CD4-positive, alpha-beta T cell treated with Interleukin-17A for 1 hour (primary cell): Measurements from ENCODE around the gene TXNDC11.
A peak's percentile ranks its signal among the peaks of the same experiment; 100 is the strongest.

Experiments
- DNase-seq: peaks from one replicate; pipeline ENCODE4 v3.0.0-alpha.2; 2020

TXNDC11 gene

DNA sequence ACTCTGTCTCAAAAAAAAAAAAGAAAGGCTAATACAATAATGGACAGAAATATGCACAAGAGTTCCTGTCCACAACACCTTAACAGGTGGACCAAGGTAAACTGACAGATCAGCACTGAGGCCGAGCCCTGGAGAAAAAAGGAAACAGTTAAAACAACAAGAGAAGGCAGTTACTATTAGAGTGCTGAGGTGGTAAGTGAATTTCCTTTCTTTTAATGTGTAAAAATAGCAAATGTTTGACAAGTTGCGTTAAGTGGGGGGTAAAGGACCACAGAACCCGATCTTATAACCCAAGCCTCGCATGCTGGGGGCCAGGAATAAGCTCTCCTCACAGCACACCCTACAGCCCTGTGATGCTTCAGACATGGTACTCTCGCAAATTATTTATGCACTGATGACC, 24.8 kb downstream of the TXNDC11 start:
- DNase-seq, result no peak

DNA sequence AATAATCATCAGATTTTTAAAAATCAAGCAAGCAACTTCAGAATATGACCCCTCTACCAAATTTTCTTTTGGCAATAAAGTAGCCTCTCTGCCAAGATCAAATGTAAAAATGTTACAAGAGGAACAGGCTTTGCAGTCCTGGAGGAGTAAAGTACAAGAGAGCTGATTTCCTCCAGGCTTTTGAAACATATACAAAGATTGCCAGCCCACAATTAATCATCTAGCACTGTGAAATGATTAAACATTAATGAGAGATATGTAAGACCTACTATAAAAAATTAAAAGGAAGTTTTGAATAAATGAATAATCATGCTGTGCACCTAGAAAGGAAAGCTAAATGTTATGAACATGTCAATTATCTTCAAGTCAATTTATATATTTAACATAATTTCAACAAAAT, 26.3 kb downstream of the TXNDC11 start:
- no peak for DNase-seq

DNA sequence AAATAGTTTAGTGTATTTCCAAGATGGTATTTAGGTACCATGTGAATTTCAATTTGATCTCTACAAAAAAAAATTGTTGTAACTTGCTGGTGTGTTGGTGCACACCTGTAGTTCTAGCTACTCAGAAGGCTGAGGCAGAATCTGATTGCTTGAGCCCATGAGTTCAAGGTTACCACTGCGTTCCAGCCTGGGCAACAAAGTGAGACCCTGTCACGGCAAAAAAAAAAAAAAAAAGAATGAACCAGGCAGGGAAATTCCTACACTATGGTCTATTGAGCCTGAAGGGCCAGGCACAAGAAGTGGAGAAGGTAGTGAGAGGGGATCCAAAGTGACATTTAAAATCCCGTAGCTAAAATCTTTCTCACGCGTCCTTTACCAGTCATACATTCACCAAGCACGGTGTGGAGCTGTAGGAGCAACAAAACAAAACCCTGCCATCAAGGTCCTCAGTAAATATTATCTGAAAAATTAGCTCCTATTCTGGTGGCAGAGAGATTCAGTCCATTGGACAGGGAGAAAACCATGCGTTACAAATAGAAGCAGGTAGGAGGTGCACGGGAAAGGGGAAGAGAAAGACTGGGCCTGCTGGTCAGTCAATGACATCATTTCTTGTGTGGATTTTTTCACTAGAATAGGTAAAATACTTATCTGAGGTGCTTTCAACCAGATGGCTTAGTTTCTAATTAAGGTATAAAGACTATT, 27.3 kb downstream of the TXNDC11 start:
- DNase-seq, result no peak

DNA sequence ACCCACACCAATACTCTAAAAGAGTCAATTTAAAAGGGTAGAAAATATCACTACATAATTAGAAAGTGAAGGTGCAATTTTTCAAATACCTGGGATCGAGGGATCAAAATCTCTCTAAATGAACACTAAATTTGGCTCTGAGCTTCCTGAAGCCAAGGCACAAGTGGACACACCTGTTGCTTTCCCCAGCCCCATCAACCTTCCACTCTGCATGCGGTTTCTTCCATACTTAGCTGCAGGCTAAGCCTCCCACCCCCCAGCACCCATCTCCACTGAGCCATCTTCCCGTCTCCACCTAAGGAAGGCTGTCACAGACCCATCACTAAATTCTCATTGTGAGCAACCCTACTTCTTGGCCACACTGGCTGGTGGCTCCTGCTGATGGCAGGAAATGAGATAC, 30.5 kb downstream of the TXNDC11 start:
- no peak for DNase-seq

DNA sequence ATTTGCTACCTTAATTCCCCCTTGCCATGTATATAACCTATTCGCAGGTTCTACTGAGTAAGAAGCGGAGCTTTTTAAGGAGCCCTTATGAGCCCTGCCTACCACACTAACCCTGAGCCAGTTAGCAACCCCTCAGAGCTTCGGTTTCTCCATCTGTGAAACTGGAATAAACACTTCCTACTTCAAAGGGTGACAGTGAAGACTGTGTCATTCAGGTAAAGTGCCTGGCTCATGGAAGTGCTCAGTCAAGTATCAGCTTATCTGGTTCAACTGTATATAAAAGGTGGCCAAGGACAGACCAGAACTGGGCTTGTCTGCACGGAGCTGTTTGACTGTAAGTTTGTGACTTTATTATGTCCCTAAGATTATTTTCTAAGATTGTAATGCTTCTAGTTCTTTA, 31.0 kb downstream of the TXNDC11 start:
- DNase-seq, result no peak

DNA sequence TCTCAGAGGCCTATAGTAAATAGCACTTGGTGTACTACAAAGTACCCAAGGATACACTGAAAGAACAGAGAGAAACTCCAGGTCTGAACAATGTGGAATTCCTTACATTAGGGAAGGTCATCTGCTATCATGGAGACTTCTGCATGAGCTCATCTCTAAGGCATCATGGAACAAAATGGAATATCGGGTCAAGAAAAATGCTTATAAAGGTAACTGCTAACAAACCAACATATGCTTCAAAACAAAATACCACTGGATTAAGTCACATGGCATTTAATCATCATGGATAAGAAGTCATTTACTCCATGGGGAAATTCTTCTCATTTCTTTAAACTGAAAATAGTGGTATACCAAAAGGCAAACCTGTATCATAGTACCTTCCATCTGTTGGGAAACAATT, 34.2 kb downstream of the TXNDC11 start:
- no peak for DNase-seq

DNA sequence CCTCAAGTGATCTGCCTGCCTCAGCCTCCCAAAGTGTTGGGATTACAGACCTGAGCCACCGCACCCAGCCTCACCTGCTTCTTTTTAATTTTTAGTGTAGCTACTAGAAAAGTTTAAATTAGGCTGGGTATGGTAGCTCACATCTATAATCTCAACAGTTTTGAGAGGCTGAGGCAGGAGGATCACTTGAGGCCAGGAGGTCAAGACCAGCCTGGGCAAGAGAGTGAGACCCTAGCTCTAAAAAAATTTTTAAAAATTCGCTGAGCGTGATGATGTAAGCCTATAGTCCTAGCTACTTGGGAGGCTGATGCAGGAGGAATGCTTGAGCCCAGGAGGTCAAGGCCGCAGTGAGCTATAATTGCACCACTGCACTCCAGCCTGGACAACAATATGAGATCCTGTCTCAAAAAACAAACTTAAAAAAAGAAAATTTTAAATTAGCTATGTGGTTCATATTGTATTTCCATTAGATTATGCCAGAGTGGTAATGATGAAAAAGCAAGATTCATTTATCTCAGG, 34.9 kb downstream of the TXNDC11 start:
- no peak for DNase-seq

DNA sequence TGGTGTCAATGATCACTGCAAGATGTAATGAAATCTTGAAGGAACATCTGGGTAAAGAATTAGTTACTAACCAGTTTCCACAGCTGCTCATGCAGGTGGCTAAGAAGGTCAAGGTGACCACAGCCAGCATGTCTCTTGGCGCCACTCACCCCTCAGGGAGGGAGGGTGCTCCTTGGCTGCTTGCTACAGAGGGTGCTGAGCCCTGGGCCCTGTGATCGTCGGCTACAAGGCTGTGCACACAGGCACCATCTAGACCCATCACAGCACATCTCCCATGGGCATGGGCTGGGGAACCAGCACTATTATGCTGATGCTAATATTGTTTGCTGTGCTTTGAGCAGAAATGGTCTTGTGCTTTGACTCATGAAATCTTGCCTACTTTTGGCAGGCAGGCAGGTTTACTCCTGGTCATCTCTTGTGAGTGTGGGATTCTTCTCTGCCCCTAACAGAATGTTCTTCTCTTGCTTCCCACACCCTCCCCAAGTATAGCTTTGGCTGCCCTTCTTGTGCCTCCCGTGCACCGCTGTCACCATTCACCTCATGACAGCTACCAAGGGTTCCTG, 36.4 kb downstream of the TXNDC11 start:
- no peak for DNase-seq

DNA sequence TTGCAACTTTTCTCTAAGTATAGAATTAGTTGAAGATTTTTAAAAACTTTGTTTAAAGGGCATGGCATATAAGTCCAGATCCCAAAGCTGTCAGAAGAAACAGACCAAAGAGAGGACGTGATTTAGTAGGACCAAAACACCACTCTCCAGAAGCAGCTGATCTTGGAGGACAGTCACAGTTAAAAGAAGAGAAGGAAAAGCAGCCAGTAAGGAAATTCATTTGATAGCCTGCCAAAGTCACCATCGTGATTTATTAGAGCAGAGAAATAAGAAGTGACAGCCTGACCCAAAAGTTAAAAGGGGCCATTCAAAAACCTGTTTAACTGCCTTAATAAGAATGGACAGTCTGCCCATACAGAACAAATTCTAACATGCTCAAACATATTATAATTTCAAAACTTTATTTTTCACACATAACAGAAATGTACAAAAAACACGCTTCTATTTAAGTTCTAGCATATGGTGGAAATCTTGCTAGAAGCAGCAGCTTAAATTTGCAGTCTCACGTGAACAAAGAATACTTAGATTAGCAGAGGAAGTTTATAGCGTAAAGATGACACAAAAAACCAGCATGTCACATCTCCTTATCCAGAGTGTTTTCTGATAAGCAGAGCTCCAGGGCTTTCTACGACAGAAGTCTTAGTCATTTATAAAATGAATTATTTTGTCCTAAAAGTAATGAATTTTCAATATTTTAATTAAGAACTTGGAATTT, 37.2 kb downstream of the TXNDC11 start:
- DNase-seq, result no peak

DNA sequence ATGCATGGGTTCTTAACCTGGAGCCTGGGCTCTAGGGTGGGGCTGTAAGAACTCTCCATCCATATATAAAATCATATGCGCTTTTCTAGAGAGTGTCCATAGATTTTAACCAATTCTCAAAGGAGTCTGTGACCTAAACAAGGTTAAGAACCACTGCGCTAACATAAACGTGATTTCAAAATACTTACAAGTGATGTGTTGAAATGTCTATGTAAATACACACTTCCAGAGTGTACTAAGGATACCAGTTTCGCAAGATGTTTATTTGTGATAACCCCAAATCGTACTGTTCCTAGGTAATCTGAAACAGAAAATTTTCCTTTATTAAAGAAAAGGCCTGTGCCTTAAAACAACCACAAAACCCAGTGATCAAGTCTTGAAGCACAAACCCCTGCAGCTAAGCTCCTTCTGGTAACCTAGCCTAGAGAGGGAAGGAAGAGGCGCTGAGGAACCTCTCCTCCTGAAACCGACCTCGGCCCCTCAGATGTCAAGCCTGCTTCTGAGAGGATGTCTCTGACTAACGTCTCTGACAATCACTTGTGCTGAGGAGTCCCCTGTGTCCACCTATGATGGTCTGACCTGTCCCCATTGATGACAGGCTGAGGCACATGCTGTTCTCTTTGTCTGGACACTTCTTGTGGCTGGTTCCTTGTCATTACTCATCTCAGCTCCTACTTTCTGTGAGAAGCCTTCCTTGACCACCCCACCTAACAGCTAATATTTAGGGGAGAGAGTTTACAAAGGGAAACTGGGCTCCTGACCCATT, 42.2 kb downstream of the TXNDC11 start:
- DNase-seq, result no peak

DNA sequence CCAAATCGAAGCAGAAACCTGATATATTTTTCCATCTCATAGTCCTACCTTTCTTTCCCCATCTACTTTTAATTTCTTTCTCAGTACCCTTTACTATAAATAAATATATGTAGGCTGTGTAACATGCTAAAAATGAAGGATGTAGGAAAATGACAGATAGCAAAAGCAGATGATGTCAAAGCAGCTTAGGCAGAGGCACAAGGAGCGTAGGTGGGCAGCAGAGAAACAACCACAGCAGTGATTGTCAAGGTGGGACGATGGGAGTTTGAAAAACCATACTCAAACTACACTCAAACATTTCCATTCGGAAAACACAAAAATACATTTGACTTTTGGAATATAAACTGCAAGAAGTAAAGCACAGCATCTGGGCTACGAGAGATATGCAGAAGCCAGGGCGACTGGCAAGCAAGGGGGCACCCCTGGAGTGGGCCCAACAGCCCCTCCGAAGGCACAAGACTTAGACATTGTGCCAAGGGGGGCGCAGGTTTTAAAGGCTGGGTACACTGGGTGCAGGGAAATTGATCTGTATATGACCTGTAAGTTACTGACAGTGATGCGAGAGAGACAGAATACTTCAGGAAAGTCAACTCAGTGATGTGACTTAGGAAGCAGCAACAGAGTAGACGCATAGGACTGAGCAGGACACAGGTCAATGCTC, 43.3 kb downstream of the TXNDC11 start:
- no peak for DNase-seq

DNA sequence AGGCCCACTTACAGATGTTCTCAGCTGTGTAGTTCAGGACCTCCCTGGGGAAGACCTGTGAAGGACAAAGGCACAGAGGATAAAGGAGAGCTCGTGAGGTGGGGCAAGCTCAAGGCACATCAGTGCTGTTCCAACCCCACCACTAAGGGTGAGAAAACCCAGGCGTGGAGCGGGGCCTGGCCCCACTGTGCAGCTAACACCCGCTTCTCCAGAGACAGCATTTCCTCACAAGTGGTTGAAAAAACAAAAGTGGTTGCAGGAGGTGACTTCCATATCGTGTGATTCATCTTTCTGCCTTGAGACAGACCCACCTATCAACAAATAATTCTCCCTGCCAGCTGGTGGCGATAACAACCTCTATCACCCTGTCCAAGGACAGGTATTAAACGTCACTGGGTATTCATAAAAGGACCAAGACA, 44.4 kb downstream of the TXNDC11 start:
- peak; percentile 33 for DNase-seq

DNA sequence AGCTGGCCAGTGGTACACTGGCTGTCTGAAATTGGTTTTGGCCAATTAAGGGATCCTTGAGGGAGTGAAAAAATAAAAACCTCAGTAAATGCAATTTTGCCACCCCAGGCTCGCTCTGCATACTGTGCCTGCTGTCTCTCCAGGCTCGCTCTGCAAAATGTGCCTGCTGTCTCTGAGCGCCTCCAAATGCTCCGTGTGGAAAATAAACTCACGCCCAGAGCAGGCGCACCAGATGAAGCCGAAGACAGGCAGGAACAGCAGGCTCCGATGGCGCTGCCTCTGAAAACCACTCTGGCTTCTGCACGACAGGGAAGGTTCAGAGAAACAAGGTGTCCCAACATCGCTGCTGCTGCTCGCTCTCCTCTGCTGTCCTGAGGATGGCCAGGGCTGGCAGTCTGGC, 45.3 kb downstream of the TXNDC11 start:
- no peak for DNase-seq

DNA sequence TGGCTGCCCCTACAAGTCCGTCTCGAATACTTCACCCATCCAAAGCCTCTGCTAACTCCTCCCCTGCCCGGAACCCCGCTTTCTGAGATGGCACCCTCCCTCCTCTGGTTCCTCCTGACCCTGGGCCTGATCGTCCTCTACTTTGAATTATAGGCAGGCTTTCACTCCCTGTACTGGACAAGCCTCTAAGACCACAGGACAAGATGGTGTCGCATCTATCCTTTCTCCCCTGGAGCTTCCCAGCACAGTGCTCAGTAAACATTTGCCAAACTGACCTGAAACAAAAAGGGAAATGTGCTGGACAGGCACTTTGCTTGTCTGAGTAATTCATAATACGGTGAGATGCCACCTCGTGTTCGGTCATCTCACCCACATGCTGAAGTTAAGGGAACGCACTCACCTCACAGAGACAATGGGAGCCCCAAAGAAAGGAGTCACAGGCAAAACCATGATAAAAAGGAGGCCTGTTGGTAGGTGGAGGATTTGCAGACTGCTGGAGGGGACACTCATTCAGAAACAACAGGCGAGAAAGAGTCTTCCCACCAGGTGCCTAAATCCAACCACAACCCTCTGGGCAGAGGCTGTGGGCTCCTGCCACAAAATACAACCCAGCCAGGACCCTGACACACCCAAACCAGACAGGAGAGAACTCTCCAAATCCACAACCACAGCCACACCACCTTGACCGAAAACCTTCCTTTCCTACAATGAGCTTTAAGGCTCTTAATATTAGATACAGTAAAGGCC, 46.2 kb downstream of the TXNDC11 start:
- no peak for DNase-seq

DNA sequence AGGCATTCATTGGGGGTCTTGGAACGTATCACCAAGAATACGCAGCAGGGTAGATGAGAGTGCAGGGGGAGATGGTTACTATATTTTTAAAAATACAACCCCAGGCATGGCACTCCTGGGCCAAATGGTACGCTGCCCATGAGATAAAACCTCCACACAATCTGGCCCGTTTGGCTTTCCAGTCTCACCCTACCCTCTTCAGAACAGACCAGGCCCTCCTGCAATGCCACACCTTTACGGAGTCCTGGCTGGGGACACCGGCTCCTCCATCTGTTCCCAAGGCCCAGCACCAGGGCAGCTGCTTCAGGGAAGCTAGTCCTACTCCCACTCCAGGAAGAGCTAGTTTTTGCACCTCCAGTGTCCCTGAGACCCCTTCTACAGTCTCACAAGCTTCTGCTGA, 50.0 kb downstream of the TXNDC11 start:
- no peak for DNase-seq

DNA sequence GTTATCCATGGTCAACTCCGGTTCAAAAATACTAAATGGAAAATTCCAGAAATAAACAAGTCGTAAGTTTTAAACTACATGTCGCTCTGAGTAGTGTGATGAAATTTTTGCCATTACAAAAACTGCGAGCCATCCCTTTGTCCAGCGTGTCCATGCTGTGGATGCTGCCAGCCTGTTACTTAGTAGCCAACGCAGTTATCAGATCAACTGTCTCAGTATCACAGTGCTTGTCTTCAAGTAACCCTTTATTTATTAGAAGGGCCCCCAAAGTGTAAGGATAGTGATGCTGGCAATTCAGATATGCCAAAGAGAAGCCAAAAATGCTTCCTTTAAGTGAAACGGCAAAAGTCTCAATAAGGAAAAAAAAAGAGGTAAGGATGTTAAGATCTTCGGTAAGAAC, 50.5 kb downstream of the TXNDC11 start:
- DNase-seq, result no peak

DNA sequence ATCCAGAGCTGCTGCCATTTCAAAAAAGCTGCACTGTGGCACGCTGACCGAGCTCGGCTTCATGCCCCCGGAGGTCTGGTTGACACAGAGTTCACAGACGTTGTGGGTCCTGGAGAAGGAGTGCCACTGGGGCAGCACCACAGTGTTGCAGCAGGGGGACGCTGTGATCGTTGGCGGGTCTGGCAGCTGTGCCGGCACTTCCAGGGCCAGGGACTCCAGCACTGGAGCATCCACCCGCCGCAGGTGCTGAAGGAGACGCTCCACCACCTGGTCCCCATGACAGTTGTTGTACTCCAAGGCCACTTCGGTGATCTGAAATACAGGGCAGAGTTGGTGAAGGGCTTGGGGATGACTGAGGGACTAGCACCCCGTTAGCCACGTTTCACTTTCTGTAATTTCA, 50.9 kb downstream of the TXNDC11 start:
- no peak for DNase-seq

DNA sequence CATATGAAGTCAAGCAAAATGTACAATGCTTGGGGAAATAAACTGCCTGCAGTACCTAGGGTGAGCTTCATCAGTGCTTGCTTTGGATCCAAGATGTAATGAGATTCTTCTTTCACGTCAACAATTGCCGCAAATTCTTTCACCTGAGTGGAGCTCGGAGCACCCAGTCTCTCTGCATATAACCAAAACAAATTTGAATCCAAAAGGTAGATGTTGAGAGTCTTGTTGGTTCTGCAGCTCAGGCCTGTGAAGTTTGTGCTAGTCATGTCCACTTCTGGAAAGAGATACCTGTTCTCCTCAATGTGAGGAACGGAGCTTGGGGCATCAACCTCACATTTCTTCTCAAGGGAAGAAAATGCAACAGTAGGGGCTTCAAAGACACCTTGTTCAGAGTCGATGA, 51.4 kb downstream of the TXNDC11 start:
- no peak for DNase-seq

DNA sequence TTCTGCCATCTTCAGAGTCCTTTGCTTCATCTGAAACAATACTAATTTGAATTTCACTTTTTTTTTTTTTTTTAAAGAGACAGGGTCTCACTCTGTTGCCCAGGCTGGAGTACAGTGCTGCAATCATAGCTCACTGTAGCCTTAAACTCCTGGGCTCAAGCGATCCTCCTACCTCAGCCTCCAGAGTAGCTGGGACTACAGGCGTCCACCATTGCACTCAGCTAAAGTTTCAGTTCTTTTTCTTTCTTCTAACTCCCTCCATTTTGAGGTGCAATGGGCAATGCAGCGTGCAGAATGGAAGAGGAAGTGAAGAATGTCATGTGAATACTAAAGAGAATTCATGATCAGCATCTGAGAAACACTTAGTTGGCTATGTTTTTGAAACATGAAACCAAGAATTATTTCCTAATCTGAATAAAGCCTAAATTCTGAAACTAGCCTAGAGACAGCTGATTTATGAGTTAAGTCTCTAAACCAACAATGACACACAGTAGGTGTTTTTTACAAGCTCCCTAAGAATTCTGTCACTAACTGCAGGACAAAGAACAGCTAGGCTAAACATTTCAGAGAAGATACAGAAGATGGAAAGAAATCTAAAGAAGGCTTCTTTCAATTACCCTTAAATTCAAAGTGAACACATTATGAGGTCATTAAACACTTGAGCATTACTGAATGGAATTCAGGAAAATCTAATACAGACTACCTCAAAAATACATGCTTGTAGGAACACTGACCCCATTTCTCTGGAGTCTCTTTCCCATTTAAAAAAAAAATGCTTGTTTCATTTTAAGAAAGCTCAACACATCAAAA, 53.4 kb downstream of the TXNDC11 start:
- no peak for DNase-seq

DNA sequence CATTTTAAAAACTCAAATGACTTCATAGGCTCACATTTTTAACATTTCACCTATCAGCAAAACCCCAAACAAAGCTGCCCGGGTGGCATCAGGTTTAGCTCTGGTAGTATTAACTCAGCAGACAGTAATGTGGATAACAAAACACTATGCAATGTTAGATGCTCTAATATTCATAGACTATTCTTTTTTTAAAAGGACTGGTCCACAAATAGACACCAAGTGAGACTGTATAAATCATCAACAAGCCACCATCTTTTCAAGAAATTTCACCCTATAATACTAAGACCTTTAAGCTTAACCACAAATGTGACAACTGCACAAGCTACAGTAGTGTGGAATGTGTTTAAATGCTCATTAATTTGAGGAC, 54.2 kb downstream of the TXNDC11 start:
- DNase-seq, result no peak
